ENCODE data around the gene SAG.
"Not testable (repeated sequence)": the region's sequence is repeated elsewhere in the genome, so short reads cannot be mapped to it uniquely, and the experiment has no call there.

SAG gene

GRCh38 chr2:233358947-233359346 is 51.3 kb downstream of the SAG start:
- no peak for DNase-seq

- no peak for DNase-seq
Observed at GRCh38 chr2:233359823-233360222, 52.2 kb downstream of the SAG start.

- no peak for DNase-seq
Observed at GRCh38 chr2:233360771-233361176, 53.2 kb downstream of the SAG start.

GRCh38 chr2:233361297-233361696 is 53.7 kb downstream of the SAG start:
- no peak for DNase-seq

GRCh38 chr2:233362742-233363141 is 55.1 kb downstream of the SAG start:
- DNase-seq: no peak

- DNase-seq: no peak
Observed at GRCh38 chr2:233363744-233364235, 56.2 kb downstream of the SAG start.

GRCh38 chr2:233365861-233366520 is 58.4 kb downstream of the SAG start:
- no peak for DNase-seq

GRCh38 chr2:233367586-233367985 is 60.0 kb downstream of the SAG start:
- DNase-seq: no peak

GRCh38 chr2:233368756-233369155 is 61.1 kb downstream of the SAG start:
- DNase-seq: no peak

GRCh38 chr2:233369462-233369861 is 61.8 kb downstream of the SAG start:
- no peak for DNase-seq

GRCh38 chr2:233369897-233370685 is 62.5 kb downstream of the SAG start:
- no peak for DNase-seq

- DNase-seq: no peak
Observed at GRCh38 chr2:233371641-233372040, 64.0 kb downstream of the SAG start.

- DNase-seq: no peak
Observed at GRCh38 chr2:233372855-233373254, 65.2 kb downstream of the SAG start.

- DNase-seq: no peak
Observed at GRCh38 chr2:233373316-233373715, 65.7 kb downstream of the SAG start.

GRCh38 chr2:233374776-233375175 is 67.2 kb downstream of the SAG start:
- not testable (repeated sequence) for DNase-seq

GRCh38 chr2:233375490-233376314 is 68.1 kb downstream of the SAG start:
- DNase-seq: no peak

GRCh38 chr2:233379034-233379433 is 71.4 kb downstream of the SAG start:
- DNase-seq: no peak

- no peak for DNase-seq
Observed at GRCh38 chr2:233379441-233379840, 71.8 kb downstream of the SAG start.

- DNase-seq: no peak
Observed at GRCh38 chr2:233380132-233380895, 72.7 kb downstream of the SAG start.

- no peak for DNase-seq
Observed at GRCh38 chr2:233380995-233381637, 73.5 kb downstream of the SAG start.

- DNase-seq: no peak
Observed at GRCh38 chr2:233381638-233381995, 74.0 kb downstream of the SAG start.

- no peak for DNase-seq
Observed at GRCh38 chr2:233384015-233384414, 76.4 kb downstream of the SAG start.
